Measurements from ENCODE around the gene POLR2E. TPM values are rescaled to one million over a fixed set of nuclear protein-coding genes. Genes with fewer than 3 reads are reported as not detected.

POLR2E gene
- total and polyA plus RNA-seq, 10 of the 15 experiments (the other 5 are each of a cell fraction or from before 2014, with no cell fraction given) = 4.0 to 487 (median 200) TPM

- no peak for TF ChIP-seq E4F1 (IDR thresholded peaks at IDR 0.05; ENCODE audit: borderline replicate concordance, partially characterized antibody)
- no peak for TF ChIP-seq ATF3 (IDR thresholded peaks at IDR 0.05; ENCODE audit: borderline replicate concordance, extremely low read depth, low read depth, low read length)
- TF ChIP-seq PBX3 (IDR thresholded peaks at IDR 0.05; ENCODE audit: insufficient replicate concordance, low read depth, low read length) = peak; percentile 100
- TF ChIP-seq ZNF217 (IDR thresholded peaks at IDR 0.05) = 0 out of 2 replicates have a peak, but pooled peaks have one; percentile 12
- no peak for TF ChIP-seq CBX3 (IDR thresholded peaks at IDR 0.05; ENCODE audit: borderline replicate concordance, low read depth)
- peak; percentile 100 for TF ChIP-seq PKNOX1 (IDR thresholded peaks at IDR 0.05)
- 0 out of 2 replicates have a peak, but pooled peaks have one; percentile 28 for TF ChIP-seq CEBPZ (IDR thresholded peaks at IDR 0.05; ENCODE audit: low read depth, low read length)
- TF ChIP-seq SIX5 (IDR thresholded peaks at IDR 0.05; ENCODE audit: low read depth, low read length, severe bottlenecking) = no peak
- TF ChIP-seq MYC (IDR thresholded peaks at IDR 0.05; ENCODE audit: insufficient read depth, insufficient read length, insufficient replicate concordance, low read length, severe bottlenecking) = no peak
- TF ChIP-seq RFX5 (IDR thresholded peaks at IDR 0.05; ENCODE audit: low read depth, low read length) = 0 out of 2 replicates have a peak, but pooled peaks have one; percentile 30
- peak; percentile 62 for TF ChIP-seq CREM (IDR thresholded peaks at IDR 0.05; ENCODE audit: low read depth)
- TF ChIP-seq FOXM1 (IDR thresholded peaks at IDR 0.05; ENCODE audit: low read depth, low read length) = no peak
- TF ChIP-seq TCF3 (IDR thresholded peaks at IDR 0.05; ENCODE audit: borderline replicate concordance, insufficient read depth, low read depth, low read length) = peak; percentile 36; the same call in 1 of the 2 replicates
- no peak for TF ChIP-seq PML (IDR thresholded peaks at IDR 0.05; ENCODE audit: low read length)
- TF ChIP-seq TARDBP (IDR thresholded peaks at IDR 0.05; ENCODE audit: borderline replicate concordance) = no peak
- 0 out of 4 replicates have a peak, but pooled peaks of 1 of the 2 experiments have one; percentile 13 for TF ChIP-seq BHLHE40 (IDR thresholded peaks at IDR 0.05; ENCODE audit: borderline replicate concordance in 1 of 2, low read depth in 2 of 2, low read length in 1 of 2)
- no peak for TF ChIP-seq RB1 (IDR thresholded peaks at IDR 0.05; ENCODE audit: borderline replicate concordance)
- TF ChIP-seq TCF12 (IDR thresholded peaks at IDR 0.05; ENCODE audit: low read depth, low read length) = peak; percentile 79
Observed at GRCh38 chr19:1040476-1041271, 54.5 kb downstream of the POLR2E start (continued).

All from GM12878 (cell line).